ENCODE results near the gene CAMSAP3.
"Not testable (repeated sequence)": the region's sequence is repeated elsewhere in the genome, so short reads cannot be mapped to it uniquely, and the experiment has no call there.

The CAMSAP3 gene

DNA sequence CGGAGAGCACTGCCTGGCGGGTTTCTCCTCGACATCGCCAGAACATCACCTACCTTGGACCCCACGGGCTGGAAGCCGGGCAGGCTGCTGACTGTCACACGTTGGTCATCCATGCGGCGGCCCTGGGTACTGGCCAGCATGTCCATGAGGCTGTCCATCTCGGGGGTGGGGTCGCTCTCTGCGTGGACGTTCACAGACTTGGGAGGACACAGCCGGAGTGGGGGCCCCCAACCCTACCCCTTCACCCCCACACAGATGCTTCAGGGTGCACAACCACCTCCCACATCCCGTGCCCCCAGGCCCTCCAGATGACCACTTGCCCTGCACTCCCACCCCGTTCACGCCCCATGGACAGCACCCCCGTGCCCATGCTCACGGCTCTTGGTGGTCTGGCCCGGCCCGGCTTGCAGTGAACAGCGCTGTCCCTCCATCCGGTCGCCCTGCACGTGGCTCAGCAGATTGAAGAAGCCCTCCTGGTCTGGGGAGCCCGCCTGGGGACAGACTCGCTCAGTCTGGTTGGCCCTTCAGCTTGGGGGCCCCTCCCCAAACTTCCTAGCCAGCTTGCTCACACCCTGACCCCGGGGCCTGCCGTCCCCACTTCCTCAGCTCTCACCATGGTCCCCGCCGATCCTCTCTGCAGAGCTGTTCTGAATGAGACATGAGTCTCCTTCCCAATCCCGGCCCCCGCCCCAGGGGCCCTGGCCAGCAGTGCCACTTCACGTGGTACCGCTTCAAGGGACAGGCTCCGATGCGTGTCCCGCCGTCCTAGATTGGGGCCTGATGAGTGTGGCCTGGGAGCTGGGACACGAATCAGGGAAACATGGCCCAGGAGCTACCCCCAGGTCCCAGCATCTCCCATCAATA, 36.9 kb downstream of the CAMSAP3 start:
- no peak for DNase-seq (ENCODE audit: low read depth)

DNA sequence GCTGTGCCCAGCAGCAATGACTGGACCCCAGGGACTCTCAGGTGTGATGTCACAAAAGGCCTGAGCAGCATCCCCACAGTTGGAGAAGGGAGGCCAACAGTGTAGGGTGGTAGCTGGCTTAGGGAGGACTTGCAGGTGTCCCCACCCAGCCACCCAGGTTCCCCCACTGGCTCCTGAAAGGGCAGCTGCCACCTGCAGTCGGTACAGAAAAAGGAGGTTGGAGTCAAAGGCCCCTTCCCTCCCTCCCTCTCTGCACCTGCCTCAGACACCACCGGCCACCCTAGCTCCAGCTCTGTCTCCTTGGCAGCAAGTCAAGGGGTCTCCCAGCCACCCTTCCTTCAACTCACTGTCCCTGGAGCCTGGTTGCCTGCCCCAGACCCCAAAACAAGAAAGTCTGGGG, 38.0 kb downstream of the CAMSAP3 start, which contains the start of gene PCP2:
PCP2 (minus strand) TSS at position 22 of the 400 bp plus-strand sequence. CDS start 262 bp downstream, outside the sequence.
- no peak for DNase-seq (ENCODE audit: low read depth)

DNA sequence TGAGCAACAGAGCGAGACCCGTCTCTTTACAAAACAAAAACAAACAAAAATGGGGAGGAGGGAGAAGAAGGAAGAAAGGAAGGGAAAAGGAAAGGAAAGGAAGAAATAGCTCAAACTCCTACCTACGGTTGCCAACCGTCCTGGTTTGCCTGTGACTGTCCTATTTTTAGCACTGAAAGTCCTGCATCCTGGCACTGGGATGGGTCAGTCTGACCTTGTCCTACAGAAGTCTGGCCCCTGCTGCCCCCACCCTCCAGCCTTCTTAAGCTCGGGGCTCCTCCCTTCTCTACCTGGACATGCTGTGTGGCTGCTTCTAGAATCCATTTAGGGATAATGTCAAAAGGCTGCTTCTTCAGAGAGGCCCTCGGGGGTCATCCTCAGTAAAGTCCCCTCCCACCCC, 40.0 kb downstream of the CAMSAP3 start:
- DNase-seq (ENCODE audit: low read depth): no peak

DNA sequence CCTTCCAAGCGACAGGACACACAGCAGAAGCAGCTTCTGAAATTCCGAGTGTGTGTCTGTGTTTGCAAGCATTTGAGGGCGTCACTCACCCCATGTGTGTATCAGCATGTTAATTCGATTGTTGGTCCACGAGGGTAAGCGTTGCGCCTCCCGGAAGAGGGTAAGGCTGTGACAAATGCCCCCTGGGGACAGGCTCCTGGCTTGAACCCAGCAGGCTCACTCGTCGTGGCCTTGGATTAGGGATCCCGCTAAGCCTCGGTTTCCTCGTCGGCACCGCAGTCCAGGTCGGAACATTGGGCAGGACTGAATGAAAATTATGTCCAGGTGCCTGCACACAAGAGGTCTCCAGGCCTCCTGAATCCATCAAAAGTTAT, 40.6 kb downstream of the CAMSAP3 start:
- DNase-seq (ENCODE audit: low read depth): no peak

DNA sequence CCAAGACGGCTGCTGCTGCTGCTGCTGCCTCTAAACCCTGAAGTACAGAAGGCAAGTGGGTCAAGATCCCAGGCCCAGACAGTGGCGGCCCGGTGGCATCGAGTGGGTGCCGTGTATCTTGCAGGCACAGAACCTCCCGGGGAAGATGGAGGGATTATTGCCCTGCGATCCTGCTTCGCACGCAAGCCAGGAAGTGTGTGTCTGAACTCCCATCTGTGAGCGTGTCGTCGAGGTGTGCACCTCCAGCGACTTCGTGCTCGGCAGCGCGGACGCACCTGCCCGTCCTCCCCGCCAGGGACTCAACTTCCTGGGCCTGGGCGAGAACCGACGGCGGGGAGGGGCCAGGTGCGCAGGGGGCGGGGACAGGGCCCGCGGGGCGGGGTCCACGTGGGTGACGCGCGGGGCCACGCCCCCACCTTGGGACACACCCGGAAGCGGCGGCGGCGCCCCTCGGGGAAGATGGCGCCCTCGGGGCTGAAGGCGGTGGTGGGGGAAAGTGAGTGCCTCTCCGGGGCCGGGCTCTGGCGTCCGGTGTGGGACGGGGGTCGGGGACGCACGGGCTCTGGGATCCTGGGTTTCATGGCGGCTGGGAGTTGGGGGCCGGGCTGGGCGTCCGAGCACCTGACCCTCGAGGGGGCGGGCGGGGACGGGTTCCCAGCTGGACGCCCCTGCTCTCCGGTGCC, 41.2 kb downstream of the CAMSAP3 start, which contains the start of gene STXBP2:
STXBP2 (plus strand) TSS at position 420 of the 683 bp plus-strand sequence; CDS start at position 460, 40 bp downstream.
- peak; percentile 88 for DNase-seq (ENCODE audit: low read depth)

DNA sequence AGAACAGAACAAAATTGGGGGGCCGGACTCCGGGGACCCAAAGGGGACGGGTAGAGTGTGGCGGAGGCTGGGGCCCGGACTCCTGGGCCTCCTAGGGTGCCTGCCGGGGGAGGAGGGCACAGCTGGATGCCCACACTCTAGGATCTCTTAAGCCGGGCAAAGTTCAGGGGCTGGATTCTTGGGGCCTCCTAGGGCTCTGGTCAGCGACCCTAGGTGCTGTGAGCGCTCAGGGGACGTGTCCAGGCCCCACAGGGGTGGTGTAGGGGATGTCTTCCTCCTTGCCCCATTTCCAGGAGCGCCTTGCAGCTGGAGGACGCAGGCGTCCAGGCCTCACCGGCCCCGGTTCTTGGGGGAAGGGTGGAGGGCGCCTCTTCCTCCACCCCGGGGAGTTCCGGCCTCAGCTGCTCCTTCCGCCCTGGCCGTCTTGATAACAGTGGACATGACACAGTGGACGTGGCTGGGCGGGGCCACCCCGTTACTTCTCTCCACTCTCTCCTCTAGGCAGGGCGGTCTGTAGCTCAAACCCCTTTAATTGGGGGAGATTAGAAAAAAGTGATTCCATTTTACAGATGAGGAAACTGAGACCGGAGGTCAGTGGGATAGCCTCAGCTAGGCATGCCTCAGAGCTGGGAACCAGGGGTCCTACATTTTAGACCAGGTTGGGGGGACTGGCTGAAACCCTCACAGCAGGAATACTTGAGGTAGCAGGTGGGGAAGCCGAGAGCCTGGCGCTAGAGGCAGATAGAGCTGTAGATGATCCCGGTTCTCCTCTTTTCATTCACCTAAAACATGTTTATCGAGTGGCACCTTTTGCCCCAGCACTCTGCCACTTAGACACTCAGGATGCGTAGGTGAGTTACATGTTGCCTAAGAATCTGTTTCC, 42.0 kb downstream of the CAMSAP3 start:
- DNase-seq (ENCODE audit: low read depth): no peak

GRCh38 chr19:7638802-7639465, 43.3 kb downstream of the CAMSAP3 start:
- DNase-seq (ENCODE audit: low read depth): no peak

DNA sequence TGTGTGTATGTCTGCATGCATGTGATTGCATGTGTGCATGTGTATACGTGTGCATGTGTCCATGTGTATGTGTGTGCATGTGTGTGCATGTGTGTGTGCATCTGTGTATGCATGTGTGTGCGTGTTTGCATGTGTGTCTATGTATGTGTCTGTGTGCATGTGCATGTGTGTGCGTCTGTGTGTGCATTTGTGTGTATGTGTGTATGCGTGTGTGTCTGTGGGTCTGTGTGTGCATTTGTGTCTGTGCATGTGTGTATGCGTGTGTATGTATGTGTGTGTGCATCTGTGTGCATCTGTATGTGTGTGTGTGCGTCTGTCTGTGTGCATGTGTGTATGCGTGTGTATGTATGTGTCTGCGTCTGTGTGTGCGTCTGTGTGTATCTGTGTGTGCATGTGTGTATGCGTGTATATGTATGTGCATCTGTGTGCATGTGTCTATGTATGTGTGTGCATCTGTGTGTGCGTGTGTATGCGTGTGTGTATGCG, 44.2 kb downstream of the CAMSAP3 start:
- no peak for DNase-seq (ENCODE audit: low read depth)

GRCh38 chr19:7640803-7641202, 45.1 kb downstream of the CAMSAP3 start:
- no peak for DNase-seq (ENCODE audit: low read depth)

DNA sequence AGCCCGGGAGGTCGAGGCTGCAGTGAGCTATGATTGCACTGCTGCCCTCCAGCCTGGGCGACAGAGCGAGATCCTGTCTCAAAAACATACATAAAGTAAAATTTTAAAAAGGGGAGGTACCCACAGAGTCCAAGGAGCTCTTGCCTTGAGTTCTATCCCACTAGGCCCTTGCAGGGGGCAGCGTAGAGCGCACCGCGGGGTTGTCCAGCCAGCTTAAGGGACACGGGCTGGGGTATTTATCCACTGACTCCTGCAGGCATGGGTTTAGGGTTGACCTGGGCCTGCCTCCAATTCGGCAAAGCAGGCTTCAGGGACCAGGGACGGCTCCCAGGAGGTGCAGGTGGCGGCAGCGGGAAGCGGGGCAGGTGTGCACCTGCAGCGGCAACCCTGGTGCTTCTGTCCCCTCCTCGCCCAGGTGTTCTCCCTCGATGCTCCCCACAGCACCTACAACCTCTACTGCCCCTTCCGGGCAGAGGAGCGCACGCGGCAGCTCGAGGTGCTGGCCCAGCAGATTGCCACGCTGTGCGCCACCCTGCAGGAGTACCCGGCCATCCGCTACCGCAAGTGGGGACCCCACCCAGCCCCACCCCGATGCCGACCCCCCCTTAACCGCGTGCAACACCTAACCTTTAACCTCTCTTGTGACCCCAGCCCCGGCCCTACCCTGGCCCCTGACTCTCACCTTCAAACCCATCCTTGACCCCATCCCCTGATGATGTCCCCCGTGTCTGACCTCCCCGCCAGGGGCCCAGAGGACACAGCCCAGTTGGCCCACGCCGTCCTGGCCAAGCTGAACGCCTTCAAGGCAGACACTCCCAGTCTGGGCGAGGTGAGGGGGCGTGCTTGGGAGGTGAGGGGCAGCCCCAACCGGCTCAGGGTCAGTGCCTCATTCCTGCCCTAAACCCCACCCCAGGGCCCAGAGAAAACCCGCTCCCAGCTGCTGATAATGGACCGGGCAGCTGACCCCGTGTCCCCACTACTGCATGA, 45.9 kb downstream of the CAMSAP3 start:
- no peak for DNase-seq (ENCODE audit: low read depth)

DNA sequence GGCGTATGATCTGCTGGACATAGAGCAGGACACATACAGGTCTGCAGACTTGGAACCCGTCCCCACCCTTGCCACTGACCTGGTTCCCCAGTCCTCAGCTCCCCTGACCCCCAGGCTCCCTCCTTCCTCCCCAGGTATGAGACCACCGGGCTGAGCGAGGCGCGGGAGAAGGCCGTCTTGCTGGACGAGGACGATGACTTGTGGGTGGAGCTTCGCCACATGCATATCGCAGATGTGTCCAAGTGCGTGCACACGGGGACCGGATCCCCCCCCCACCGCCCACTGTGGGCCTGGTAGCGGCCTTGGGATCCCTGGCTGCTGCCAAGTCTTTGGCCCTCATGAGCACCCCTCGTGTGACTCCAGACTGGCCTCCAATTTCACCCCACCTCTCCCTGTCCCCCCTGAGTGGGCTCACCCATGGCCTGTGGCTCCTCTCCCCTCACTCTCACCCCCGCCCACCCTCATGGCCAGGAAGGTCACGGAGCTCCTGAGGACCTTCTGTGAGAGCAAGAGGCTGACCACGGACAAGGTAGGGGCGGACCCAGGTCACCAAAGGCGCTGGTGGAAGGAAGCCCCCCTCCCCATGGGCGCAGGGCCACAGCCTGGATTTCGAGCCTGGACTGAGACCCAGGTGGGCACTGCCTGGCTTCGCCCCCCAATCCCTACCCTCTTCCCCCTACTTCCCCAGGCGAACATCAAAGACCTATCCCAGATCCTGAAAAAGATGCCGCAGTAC, 46.8 kb downstream of the CAMSAP3 start:
- DNase-seq (ENCODE audit: low read depth): no peak

DNA sequence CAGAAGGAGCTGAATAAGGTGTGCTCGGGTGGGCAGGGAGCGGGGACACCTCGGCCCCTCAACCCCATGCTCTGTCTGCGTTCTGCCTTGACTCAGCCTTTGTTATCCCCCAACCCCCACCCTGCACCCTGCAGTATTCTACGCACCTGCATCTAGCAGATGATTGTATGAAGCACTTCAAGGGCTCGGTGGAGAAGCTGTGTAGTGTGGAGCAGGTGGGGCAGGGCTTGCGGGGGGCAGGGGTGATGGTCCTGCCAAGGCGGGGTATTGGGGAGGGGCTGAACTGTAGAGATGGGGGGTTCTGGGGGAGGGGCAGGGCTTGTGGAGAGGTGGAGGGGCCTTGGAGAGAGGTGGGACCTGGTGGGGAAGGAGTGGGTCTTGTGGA, 47.4 kb downstream of the CAMSAP3 start:
- no peak for DNase-seq (ENCODE audit: low read depth)

DNA sequence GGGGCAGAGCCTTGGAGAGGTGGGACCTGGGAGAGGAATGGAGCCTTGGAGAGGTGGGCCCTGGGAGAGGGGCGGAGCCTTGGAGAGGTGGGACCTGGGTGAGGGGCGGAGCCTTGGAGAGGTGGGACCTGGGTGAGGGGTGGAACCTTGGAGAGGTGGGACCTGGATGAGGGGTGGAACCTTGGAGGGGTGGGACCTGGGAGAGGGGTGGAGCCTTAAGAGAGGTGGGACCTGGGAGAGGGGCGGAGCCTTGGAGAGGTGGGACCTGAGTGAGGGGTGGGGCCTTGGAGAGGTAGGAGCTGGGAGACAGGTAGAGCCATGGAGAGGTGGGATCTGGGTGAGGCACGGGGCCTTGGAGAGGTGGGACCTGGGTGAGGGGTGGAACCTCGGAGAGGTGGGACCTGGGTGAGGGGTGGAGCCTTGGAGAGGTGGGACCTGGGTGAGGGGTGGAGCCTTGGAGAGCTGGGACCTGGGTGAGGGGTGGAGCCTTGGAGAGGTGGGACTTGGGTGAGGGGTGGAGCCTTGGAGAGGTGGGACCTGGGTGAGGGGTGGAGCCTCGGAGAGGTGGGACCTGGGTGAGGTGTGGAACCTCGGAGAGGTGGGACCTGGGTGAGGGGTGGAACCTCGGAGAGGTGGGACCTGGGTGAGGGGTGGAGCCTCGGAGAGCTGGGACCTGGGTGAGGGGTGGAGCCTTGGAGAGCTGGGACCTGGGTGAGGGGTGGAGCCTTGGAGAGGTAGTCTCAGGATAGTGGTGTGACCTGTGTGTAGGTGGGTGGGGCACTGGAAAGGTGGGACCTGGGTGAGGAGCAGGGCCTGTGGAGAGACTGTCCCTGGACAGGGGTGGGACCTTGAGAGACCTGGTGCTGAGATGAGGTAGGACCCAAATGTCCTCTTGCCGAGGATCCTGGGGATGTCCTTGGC, 48.2 kb downstream of the CAMSAP3 start:
- DNase-seq (ENCODE audit: low read depth): not testable (repeated sequence)

GRCh38 chr19:7644550-7644877, 48.9 kb downstream of the CAMSAP3 start:
- DNase-seq (ENCODE audit: low read depth): no peak

GRCh38 chr19:7645163-7645562, 49.5 kb downstream of the CAMSAP3 start:
- no peak for DNase-seq (ENCODE audit: low read depth)

DNA sequence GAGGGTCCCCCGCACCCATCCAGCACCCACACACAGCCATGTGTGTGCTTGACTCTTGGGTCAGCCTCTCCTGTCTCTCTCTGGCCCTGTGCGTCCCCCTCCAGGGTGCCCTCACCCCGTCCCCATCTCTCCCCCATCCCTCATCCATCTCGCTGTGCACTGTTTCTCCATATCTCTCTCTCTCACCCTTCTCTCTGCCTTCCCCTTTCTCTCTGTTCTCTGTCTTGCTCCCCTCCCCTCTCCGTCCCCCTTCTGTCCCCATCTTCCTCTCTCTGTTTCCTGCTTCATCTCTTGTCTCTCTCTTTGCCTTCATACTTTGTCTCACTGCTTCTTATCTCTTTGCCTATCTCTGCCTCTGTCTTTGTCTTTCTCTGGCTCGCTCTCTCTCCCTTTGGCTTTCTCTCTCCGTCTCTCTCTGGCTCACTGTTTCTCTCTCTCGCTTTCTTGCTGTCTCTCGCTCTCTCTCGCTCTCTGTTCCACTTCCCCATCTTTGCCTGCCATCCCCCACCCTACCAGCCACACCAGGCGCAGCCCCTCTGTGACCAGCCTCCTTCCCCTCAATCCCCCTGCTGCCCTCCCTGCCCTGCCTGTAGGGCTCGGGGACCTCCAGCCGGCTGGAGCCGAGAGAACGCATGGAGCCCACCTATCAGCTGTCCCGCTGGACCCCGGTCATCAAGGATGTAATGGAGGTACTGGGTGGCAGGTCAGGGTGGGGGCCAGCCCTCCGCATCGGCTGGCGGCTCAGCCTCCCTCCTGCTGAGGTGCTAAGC, 50.2 kb downstream of the CAMSAP3 start:
- no peak for DNase-seq (ENCODE audit: low read depth)

DNA sequence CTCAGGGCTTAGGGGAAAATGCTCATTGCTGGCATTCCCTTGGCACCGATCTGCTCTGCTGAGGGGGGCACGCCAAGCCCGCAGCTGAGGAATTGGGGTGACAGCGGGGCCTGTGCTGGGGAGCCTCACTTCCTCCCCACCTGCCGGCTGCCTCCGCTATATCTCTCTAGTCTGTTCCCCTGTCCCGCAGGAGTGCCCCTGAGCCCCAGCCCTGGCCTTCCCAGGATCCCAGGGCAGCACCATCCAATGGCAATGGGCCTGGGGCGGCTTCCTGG, 50.7 kb downstream of the CAMSAP3 start:
- no peak for DNase-seq (ENCODE audit: low read depth)

- DNase-seq (ENCODE audit: low read depth): no peak
Observed at GRCh38 chr19:7647156-7647555, 51.5 kb downstream of the CAMSAP3 start.
